Coronary artery (tissue), 2 donors: Measurements from ENCODE around the gene FICD.

ENCODE experiments used
- DNase-seq: peaks from one replicate; pipeline ENCODE4 v3.0.0-alpha.2; 2017; ENCODE audit warnings: low spot score
- H3K27ac ChIP-seq, 2 donors: fragments of 200-600 bp; sonication (generic); one replicate each; pipeline ENCODE4 v1.5.1; 2016 to 2019
- H3K4me3 ChIP-seq: fragments of 200-600 bp; sonication (generic); 2 replicates; pipeline ENCODE4 v1.5.1; 2016; ENCODE audit warnings: mild to moderate bottlenecking, moderate library complexity
- TF ChIP-seq, protein P1 (sequence below): fragments of 200-600 bp; sonication (generic); IDR thresholded peaks from one replicate; pipeline ENCODE4 v1.5.1; 2019; ENCODE audit warnings: antibody characterized with exemption

FICD gene

DNA sequence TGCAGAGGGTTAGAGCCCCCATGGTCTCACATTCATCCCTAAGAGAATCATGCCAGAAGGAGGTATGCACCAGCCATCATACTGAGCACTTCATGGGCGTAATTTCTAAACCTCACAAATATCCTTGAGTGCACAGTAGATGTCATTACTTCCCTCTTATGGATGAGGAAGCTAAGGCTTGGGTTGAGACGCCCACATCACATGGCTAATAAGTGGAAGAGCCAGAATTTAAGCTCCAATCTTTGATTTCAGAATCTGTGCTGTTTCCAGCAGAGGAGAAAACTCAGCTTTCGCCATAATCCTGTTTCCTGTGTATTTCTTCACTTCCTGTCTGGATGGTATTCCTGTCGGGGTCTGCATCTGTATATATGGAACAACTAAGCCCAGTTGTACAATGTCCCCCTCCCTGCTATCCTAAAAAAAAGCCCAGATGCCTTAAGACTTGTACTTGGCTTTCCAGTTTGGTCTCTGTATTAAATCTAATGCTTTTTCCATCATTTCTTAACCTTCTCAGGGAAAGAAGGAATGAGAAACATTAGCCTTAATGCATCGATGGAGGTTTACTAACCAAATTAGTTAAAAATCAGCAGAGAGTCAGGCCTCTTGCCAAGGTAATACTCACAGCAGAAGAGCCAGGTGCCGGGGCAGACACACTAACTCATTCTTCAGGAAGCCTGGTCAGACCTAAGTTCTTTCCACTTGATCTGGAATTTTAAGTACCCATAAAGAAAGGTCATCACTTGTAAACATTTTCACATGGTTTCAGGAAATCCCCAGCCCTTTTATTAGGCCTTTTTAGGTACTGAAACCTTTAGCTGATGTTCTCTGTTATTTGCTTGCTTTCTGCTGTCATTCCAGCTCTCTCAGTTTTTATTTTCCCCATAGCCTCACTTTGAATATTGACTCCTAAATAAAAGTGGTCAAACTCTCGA lies 52.6 kb downstream of the FICD start:
- no peak overlapping the region for H3K4me3 ChIP-seq
- TF ChIP-seq, protein P1, sequence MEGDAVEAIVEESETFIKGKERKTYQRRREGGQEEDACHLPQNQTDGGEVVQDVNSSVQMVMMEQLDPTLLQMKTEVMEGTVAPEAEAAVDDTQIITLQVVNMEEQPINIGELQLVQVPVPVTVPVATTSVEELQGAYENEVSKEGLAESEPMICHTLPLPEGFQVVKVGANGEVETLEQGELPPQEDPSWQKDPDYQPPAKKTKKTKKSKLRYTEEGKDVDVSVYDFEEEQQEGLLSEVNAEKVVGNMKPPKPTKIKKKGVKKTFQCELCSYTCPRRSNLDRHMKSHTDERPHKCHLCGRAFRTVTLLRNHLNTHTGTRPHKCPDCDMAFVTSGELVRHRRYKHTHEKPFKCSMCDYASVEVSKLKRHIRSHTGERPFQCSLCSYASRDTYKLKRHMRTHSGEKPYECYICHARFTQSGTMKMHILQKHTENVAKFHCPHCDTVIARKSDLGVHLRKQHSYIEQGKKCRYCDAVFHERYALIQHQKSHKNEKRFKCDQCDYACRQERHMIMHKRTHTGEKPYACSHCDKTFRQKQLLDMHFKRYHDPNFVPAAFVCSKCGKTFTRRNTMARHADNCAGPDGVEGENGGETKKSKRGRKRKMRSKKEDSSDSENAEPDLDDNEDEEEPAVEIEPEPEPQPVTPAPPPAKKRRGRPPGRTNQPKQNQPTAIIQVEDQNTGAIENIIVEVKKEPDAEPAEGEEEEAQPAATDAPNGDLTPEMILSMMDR, result no peak
- DNase-seq, result no peak
- peak overlapping the region; percentile 15 to 60 for H3K27ac ChIP-seq

DNA sequence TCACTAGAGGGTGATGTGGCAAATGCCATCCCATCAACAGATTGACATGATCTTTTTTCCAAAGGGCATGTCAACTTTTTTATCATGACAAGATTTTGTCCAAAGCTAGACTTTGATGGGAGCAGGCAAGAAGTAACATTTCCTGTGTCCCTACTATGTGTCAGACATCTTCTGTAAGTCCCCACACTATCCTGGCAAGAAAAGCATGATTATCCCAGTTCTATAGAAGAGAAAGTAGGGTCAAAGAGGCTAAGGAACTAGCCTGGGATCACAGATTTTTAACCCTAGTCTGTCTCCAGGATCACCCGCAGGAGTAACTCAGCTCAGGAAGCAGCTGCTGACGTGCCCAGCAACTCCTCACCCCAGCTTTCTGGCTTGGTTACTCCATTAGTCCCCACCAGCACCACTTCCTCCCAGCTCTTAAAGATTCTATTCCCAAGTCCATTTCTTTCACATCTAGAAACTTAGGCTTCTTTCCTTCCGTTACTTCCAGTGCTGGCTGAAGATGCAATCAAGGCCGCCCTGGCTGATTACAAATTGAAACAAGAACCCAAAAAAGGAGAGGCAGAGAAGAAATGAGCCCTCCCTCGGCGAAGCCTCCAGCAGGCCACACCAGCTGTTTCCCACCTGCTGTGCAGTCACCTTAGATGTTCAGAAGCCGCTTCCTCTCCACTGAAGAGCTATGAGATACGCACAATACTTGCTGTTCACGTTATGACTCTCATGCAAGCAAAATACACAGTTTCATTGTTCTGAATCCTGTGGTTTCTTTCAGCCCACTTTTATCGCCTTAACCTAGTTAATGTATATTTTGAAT lies 53.5 kb downstream of the FICD start:
- TF ChIP-seq, protein P1, result no peak
- H3K4me3 ChIP-seq, result no peak overlapping the region
- no peak for DNase-seq
- H3K27ac ChIP-seq, result peak overlapping the region in 1 of 2 donors; percentile 15
